H1 (cell line): ENCODE measurements around the gene SLC30A3. TPM values are rescaled to one million over a fixed set of nuclear protein-coding genes. Genes with fewer than 3 reads are reported as not detected.

Experiments used
- CTCF ChIA-PET: fragments of 300-600 bp; sonication (Branson Sonifier 250); formaldehyde crosslinking; loops from one replicate; lab custom pipeline; 2021; ENCODE audit not compliant: partially characterized antibody; lab: Charles Lee
- POLR2A ChIA-PET: fragments of 300-600 bp; sonication (Branson Sonifier 250); formaldehyde crosslinking; loops from one replicate; lab custom pipeline; 2021; ENCODE audit warnings: inconsistent platforms; ENCODE audit not compliant: partially characterized antibody; lab: Charles Lee
- DNase-seq, 2 experiments: peaks; one replicate each; pipeline versions ENCODE4 v3.0.0 to v3.0.0-alpha.2; 2010 to 2022; ENCODE audit warnings: low spot score in 2 of 2, low read depth in 1 of 2, mixed read lengths in 1 of 2
- FAIRE-seq: peaks from 2 replicates; lab custom pipeline; 2011; peaks lifted over from hg19 to GRCh38; lab: Jason Lieb, UNC
- H2AFZ ChIP-seq: 2 replicates; pipeline ENCODE4 v1.8.1; 2012; ENCODE audit warnings: low read length, inconsistent platforms
- H2AK5ac ChIP-seq: 2 replicates; pipeline ENCODE4 v1.6.1; 2013; ENCODE audit warnings: low read depth, low read length
- H2BK120ac ChIP-seq: replicated peaks from 2 replicates; pipeline ENCODE3; 2013; ENCODE audit warnings: low read depth, low read length, inconsistent platforms
- H2BK12ac ChIP-seq: 2 replicates; pipeline ENCODE4 v1.6.1; 2013; ENCODE audit warnings: low read depth, low read length
- H2BK15ac ChIP-seq: 2 replicates; pipeline ENCODE4 v1.6.1; 2013; ENCODE audit warnings: low read length
- H2BK20ac ChIP-seq: 2 replicates; pipeline ENCODE4 v1.6.1; 2013; ENCODE audit warnings: low read length
- H2BK5ac ChIP-seq: 2 replicates; pipeline ENCODE4 v1.6.1; 2013; ENCODE audit warnings: low read depth, low read length
- H3K14ac ChIP-seq: 2 replicates; pipeline ENCODE4 v1.6.1; 2013; ENCODE audit warnings: inconsistent platforms; ENCODE audit not compliant: insufficient read length
- H3K18ac ChIP-seq: 2 replicates; pipeline ENCODE4 v1.6.1; 2013; ENCODE audit warnings: low read length; ENCODE audit errors: extremely low read depth
- H3K23ac ChIP-seq: 2 replicates; pipeline ENCODE4 v1.6.1; 2013; ENCODE audit warnings: inconsistent platforms; ENCODE audit not compliant: insufficient read length
- H3K23me2 ChIP-seq: 2 replicates; pipeline ENCODE4 v1.6.1; 2013; ENCODE audit warnings: low read depth, low read length
- H3K27ac ChIP-seq: 2 replicates; pipeline ENCODE4 v1.6.1; 2011; ENCODE audit warnings: low read depth, low read length, inconsistent platforms
- H3K27me3 ChIP-seq, 4 experiments: replicated peaks in 1 of 4; 1 replicate in 1 of 4; 2 replicates in 3 of 4; pipeline versions ENCODE4 v1.6.1 to v1.8.1; 2011 to 2013; ENCODE audit warnings: low read length in 3 of 4, mild to moderate bottlenecking in 3 of 4, inconsistent platforms in 2 of 4, mixed read lengths in 2 of 4, moderate library complexity in 1 of 4; ENCODE audit not compliant: control insufficient read depth in 3 of 4, insufficient read depth in 3 of 4; ENCODE audit errors: extremely low read depth in 1 of 4
- H3K36me3 ChIP-seq, 4 experiments: 2 replicates each; pipeline versions ENCODE4 v1.6.1 to v1.8.1; 2011 to 2013; ENCODE audit warnings: mild to moderate bottlenecking in 4 of 4, low read length in 3 of 4, moderate library complexity in 2 of 4, control low read depth in 1 of 4, inconsistent platforms in 1 of 4; ENCODE audit not compliant: insufficient read depth in 4 of 4, control insufficient read depth in 2 of 4
- H3K4ac ChIP-seq: replicated peaks from 2 replicates; pipeline ENCODE3; 2013; ENCODE audit warnings: low read length, low read depth, mixed read lengths, inconsistent platforms; ENCODE audit not compliant: insufficient read length
- H3K4me1 ChIP-seq, 4 experiments: replicated peaks in 1 of 4; 1 replicate in 1 of 4; 2 replicates in 3 of 4; pipeline versions ENCODE4 v1.6.1 to v1.8.1; 2011 to 2013; ENCODE audit warnings: low read length in 3 of 4, inconsistent platforms in 2 of 4, mixed read lengths in 1 of 4; ENCODE audit not compliant: insufficient read depth in 4 of 4, control insufficient read depth in 3 of 4
- H3K4me2 ChIP-seq, 2 experiments: 2 replicates each; pipeline versions ENCODE4 v1.6.1 to v1.8.1; 2011 to 2013; ENCODE audit warnings: low read depth in 2 of 2, low read length in 2 of 2, control low read depth in 1 of 2, inconsistent platforms in 1 of 2, mild to moderate bottlenecking in 1 of 2; ENCODE audit not compliant: insufficient read depth in 1 of 2
- H3K4me3 ChIP-seq, 4 experiments: fragments of 200-600, 300-600 bp in 1 of 4; sonication (generic), shearing (Covaris generic), sonication (Bioruptor Twin) in 1 of 4; 2 replicates each; pipeline versions ENCODE4 v1.5.1 to v1.8.1; 2011 to 2016; ENCODE audit warnings: low read length in 4 of 4, low read depth in 3 of 4, control low read depth in 2 of 4, inconsistent platforms in 2 of 4, mild to moderate bottlenecking in 2 of 4, mixed read lengths in 1 of 4, moderate library complexity in 1 of 4; ENCODE audit not compliant: insufficient read depth in 2 of 4; ENCODE audit errors: extremely low read depth in 1 of 4
- H3K56ac ChIP-seq: replicated peaks from 2 replicates; pipeline ENCODE3; 2013; ENCODE audit warnings: low read depth, mild to moderate bottlenecking, mixed read lengths, low read length, inconsistent platforms; ENCODE audit not compliant: insufficient read length
- H3K79me1 ChIP-seq: 2 replicates; pipeline ENCODE4 v1.6.1; 2013; ENCODE audit warnings: low read depth, low read length, control low read depth
- H3K79me2 ChIP-seq, 2 experiments: 2 replicates each; pipeline versions ENCODE4 v1.6.1 to v1.8.1; 2012 to 2013; ENCODE audit warnings: low read length in 2 of 2, mild to moderate bottlenecking in 2 of 2, inconsistent platforms in 1 of 2; ENCODE audit not compliant: insufficient read depth in 2 of 2, control insufficient read depth in 1 of 2
- H3K9ac ChIP-seq, 4 experiments: replicated peaks in 1 of 4; 1 replicate in 1 of 4; 2 replicates in 3 of 4; pipeline versions ENCODE4 v1.6.1 to v1.8.1; 2011 to 2013; ENCODE audit warnings: low read depth in 3 of 4, low read length in 3 of 4, control low read depth in 2 of 4, mild to moderate bottlenecking in 2 of 4, moderate library complexity in 2 of 4, inconsistent platforms in 1 of 4; ENCODE audit errors: extremely low read depth in 1 of 4
- H3K9me3 ChIP-seq, 2 experiments: 2 replicates each; pipeline versions ENCODE4 v1.6.1 to v1.8.1; 2012 to 2013; ENCODE audit warnings: mild to moderate bottlenecking in 2 of 2, moderate library complexity in 2 of 2, control low read depth in 1 of 2, inconsistent platforms in 1 of 2, low read depth in 1 of 2, low read length in 1 of 2, mixed read lengths in 1 of 2; ENCODE audit not compliant: insufficient read depth in 2 of 2
- H4K20me1 ChIP-seq, 2 experiments: replicated peaks in 1 of 2; 2 replicates each; pipeline versions ENCODE3 to v1.8.1; 2011 to 2013; ENCODE audit warnings: inconsistent platforms in 2 of 2, low read length in 2 of 2, mild to moderate bottlenecking in 1 of 2; ENCODE audit not compliant: insufficient read depth in 2 of 2, control insufficient read depth in 1 of 2
- H4K5ac ChIP-seq: 2 replicates; pipeline ENCODE4 v1.6.1; 2013; ENCODE audit warnings: low read length, low read depth, mixed read lengths, inconsistent platforms; ENCODE audit not compliant: insufficient read length
- H4K8ac ChIP-seq: 2 replicates; pipeline ENCODE4 v1.8.0; 2013; ENCODE audit warnings: mild to moderate bottlenecking, moderate library complexity, low read length, inconsistent platforms; ENCODE audit not compliant: insufficient read depth; ENCODE audit errors: extremely low read depth
- H4K91ac ChIP-seq: replicated peaks from 2 replicates; pipeline ENCODE3; 2013; ENCODE audit warnings: low read length, mixed read lengths, inconsistent platforms; ENCODE audit not compliant: insufficient read length
- CBX5 ChIP-seq: fragments of 300-800, 300-1000 bp; sonication (generic); IDR thresholded peaks from 2 replicates; pipeline ENCODE4 v1.7.1; 2016; ENCODE audit warnings: antibody characterized with exemption, low read length, low read depth
- CBX8 ChIP-seq: fragments of 300-800, 300-1000 bp; sonication (generic); IDR thresholded peaks from 2 replicates; pipeline ENCODE4 v1.7.1; 2016; ENCODE audit warnings: low read depth, low read length, borderline replicate concordance
- EGR1 ChIP-seq: IDR thresholded peaks from 2 replicates; pipeline ENCODE4 v1.6.1; 2011; ENCODE audit warnings: low read depth, low read length, borderline replicate concordance
- FOSL1 ChIP-seq: IDR thresholded peaks from 2 replicates; pipeline ENCODE4 v1.6.1; 2011; ENCODE audit warnings: mild to moderate bottlenecking, low read depth, low read length, moderate library complexity; ENCODE audit not compliant: insufficient read depth
- HDAC6 ChIP-seq: IDR thresholded peaks from one replicate; pipeline ENCODE4 v1.7.1; 2012; ENCODE audit warnings: low read depth, mild to moderate bottlenecking, inconsistent platforms, low read length, moderate library complexity
- NANOG ChIP-seq: IDR thresholded peaks from 2 replicates; pipeline ENCODE4 v1.6.1; 2011; ENCODE audit warnings: low read length, low read depth, mild to moderate bottlenecking, inconsistent platforms; ENCODE audit not compliant: insufficient read depth, poor library complexity, severe bottlenecking
- POLR2A ChIP-seq, 2 experiments: IDR thresholded peaks; 1 replicate in 1 of 2; 2 replicates in 1 of 2; pipeline ENCODE4 v1.6.1; 2011; ENCODE audit warnings: low read depth in 2 of 2, low read length in 2 of 2, mild to moderate bottlenecking in 2 of 2; ENCODE audit errors: control extremely low read depth in 1 of 2
- WGBS, 2 experiments: shearing (Covaris generic) in 1 of 2; methylation state at CpG; one replicate each; pipeline versions ENCODE4 v1.1.6 to v1.1.7; 2013 to 2015; ENCODE audit warnings: low lambda C conversion rate in 2 of 2, mixed read lengths in 2 of 2, inconsistent platforms in 1 of 2, low coverage in 1 of 2, missing lambda C conversion rate in 1 of 2; ENCODE audit not compliant: insufficient replicate concordance in 2 of 2, insufficient coverage in 1 of 2, insufficient read length in 1 of 2; ENCODE audit errors: extremely low coverage in 1 of 2, missing lambda C conversion rate in 1 of 2; 5-methylcytosine and 5-hydroxymethylcytosine counted together
- polyA plus RNA-seq, 7 experiments: library from polyadenylated mRNA; depleted of rRNA in 3 of 7; stranded (reverse) in 5 of 7; unstranded in 2 of 7; fragments of >200 nt in 5 of 7; fragments of 200-250 nt in 2 of 7; gene quantifications; 1 replicate in 5 of 7; 2 replicates in 1 of 7; 4 replicates in 1 of 7; pipeline versions ENCODE4 v1.2.1 to v1.2.3, GENCODE V29; 2011 to 2013; ENCODE audit warnings: missing spikeins in 2 of 7, mixed read lengths in 2 of 7
- total RNA-seq: library from RNA; stranded (reverse); fragmentation: NEBNext Ultra II Directional; extraction: Animal tissue kit (Norgen Biotek cat#: 25700); gene quantifications from 2 replicates; pipeline ENCODE4 v1.2.1, GENCODE V29; 2021
- TF ChIP-seq, protein P1 (sequence below): IDR thresholded peaks from 2 replicates; pipeline ENCODE4 v1.6.1; 2011; ENCODE audit warnings: low read length, improper control_type of control experiment
- TF ChIP-seq, protein P2 (sequence below), 3 experiments: IDR thresholded peaks; 1 replicate in 2 of 3; 2 replicates in 1 of 3; pipeline versions ENCODE4 v1.5.1 to v1.6.1; 2011; ENCODE audit warnings: low read length in 3 of 3, mild to moderate bottlenecking in 3 of 3, inconsistent platforms in 2 of 3, low read depth in 1 of 3, moderate library complexity in 1 of 3; ENCODE audit not compliant: insufficient read depth in 1 of 3; ENCODE audit errors: control extremely low read depth in 1 of 3

The SLC30A3 gene
- total and polyA plus RNA-seq, 2 of the 8 experiments (the other 6 are each of a cell fraction or from before 2014, with no cell fraction given) = 15.2 to 30.7 TPM

DNA sequence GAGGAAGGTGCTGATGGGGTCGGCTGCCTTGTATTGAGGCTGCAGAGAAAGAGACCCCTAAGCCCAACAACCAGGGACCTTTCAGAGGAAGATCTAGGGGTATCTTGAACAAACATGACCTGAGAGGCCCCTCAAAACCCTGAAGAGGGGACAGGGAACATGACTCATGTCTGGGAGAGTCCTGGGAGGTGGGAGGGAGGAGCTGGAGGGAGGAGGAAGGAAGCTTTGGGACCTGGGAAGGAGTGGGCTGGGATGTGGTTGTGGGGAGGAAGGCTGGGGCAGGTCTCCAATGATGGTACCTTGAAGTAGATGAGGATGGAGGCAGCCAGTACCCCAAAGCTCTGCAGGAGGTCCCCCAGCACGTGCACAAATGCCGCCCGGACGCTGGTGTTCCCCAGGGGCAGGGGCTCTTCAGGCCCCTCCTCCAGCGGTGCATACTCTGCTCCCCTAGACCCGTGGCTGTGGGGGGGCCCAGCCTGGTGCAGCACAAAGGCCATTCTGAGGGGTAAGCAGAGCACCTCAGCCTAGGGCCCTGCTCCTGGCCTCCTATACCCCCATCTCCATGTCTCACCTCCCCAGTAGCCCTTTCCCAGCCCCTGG, 5.9 kb downstream of the SLC30A3 start:
- Histone ChIP-seq H3K23me2 (no peaks in the 10 kb centered on the region; the same call in 1 of the 2 replicates), H3K23ac (no peak overlapping the region), H4K91ac (no peak overlapping the region), H3K9me3 (no peaks in the 10 kb centered on the region), H2BK12ac (no peak overlapping the region), H2BK20ac (no peak overlapping the region), H3K56ac (no peak overlapping the region), H3K27me3 (peaks cover 10 to 22% (median 18%) of the 10 kb centered on the region in 4 experiments), H4K8ac (no peak overlapping the region), H3K79me1 (no peaks in the 10 kb centered on the region), H3K4me1 (peaks cover under 1 to 8% (median 6%) of the 10 kb centered on the region in 4 experiments; a peak in 6 of 7 replicates), H2BK120ac (no peak overlapping the region), H2AFZ (no peak overlapping the region), H3K14ac (no peak overlapping the region), H2BK15ac (no peak overlapping the region), H4K5ac (no peak overlapping the region), H2BK5ac (no peak overlapping the region), H3K79me2 (peaks cover 0 to 2% of the 10 kb centered on the region in 2 experiments; a peak in 1 of 4 replicates), H3K27ac (no peak overlapping the region), H4K20me1 (peaks cover 0 to 11% of the 10 kb centered on the region in 2 experiments), H3K4me3 (no peak overlapping the region), H2AK5ac (no peak overlapping the region), H3K4ac (no peak overlapping the region), H3K18ac (no peak overlapping the region), H3K9ac (no peak overlapping the region), H3K4me2 (no peak overlapping the region), H3K36me3 (no peaks in the 10 kb centered on the region)
- DNase-seq (no peak), FAIRE-seq (no peak)
- ChIA-PET CTCF (interaction anchor here (0.9 to 5.6 kb wide), 4 partner anchors 9 to 46 kb away, joined by 3 to 64 read pairs (median 6); partner anchors contain the start of gene TRIM54), POLR2A (interaction anchor here (0.6 to 32.6 kb wide), 4 partner anchors 8 to 44 kb away, joined by 3 to 835 read pairs (median 27); partner anchors contain the start of genes CAD and SLC5A6)
- 89% methylated on average over 7 of the region's 7 CpGs; no CpG with 5 or more reads in 1 of the 2 experiments for WGBS, 2 experiments
- TF ChIP-seq, protein P1, sequence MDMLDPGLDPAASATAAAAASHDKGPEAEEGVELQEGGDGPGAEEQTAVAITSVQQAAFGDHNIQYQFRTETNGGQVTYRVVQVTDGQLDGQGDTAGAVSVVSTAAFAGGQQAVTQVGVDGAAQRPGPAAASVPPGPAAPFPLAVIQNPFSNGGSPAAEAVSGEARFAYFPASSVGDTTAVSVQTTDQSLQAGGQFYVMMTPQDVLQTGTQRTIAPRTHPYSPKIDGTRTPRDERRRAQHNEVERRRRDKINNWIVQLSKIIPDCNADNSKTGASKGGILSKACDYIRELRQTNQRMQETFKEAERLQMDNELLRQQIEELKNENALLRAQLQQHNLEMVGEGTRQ = no peak
- TF ChIP-seq HDAC6 (no peak), FOSL1 (no peak), EGR1 (no peak), POLR2A (IDR thresholded peaks at IDR 0.05; ENCODE audit: control extremely low read depth in 1 of 2, low read depth in 2 of 2, low read length in 2 of 2) (no peak), CBX8 (no peak), NANOG (no peak), CBX5 (no peak)
- TF ChIP-seq, protein P2, sequence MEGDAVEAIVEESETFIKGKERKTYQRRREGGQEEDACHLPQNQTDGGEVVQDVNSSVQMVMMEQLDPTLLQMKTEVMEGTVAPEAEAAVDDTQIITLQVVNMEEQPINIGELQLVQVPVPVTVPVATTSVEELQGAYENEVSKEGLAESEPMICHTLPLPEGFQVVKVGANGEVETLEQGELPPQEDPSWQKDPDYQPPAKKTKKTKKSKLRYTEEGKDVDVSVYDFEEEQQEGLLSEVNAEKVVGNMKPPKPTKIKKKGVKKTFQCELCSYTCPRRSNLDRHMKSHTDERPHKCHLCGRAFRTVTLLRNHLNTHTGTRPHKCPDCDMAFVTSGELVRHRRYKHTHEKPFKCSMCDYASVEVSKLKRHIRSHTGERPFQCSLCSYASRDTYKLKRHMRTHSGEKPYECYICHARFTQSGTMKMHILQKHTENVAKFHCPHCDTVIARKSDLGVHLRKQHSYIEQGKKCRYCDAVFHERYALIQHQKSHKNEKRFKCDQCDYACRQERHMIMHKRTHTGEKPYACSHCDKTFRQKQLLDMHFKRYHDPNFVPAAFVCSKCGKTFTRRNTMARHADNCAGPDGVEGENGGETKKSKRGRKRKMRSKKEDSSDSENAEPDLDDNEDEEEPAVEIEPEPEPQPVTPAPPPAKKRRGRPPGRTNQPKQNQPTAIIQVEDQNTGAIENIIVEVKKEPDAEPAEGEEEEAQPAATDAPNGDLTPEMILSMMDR (IDR thresholded peaks at IDR 0.05; ENCODE audit: control extremely low read depth in 1 of 3, insufficient read depth in 1 of 3, low read depth in 1 of 3, low read length in 3 of 3) = no peak
